Measurements from ENCODE around the gene EIF5A2.
"Not testable (repeated sequence)": the region's sequence is repeated elsewhere in the genome, so short reads cannot be mapped to it uniquely, and the experiment has no call there.

Gene EIF5A2

GRCh38 chr3:170908235-170909116 is at the start of gene EIF5A2:
TSS of gene EIF5A2 (minus strand) at chr3:170908637. CDS start at chr3:170907806, 831 bp downstream.
- DNase-seq (ENCODE audit: extremely low spot score, insufficient read length, low read depth) (peak; percentile 80), FAIRE-seq (peak; percentile 49)

GRCh38 chr3:170956647-170957046 is 48.2 kb upstream of the EIF5A2 start:
- FAIRE-seq = no peak
- no peak for DNase-seq (ENCODE audit: extremely low spot score, insufficient read length, low read depth)

- DNase-seq (ENCODE audit: extremely low spot score, insufficient read length, low read depth) = no peak
- no peak for FAIRE-seq
Observed at GRCh38 chr3:170953736-170954135, 45.3 kb upstream of the EIF5A2 start.

- FAIRE-seq = no peak
- no peak for DNase-seq (ENCODE audit: extremely low spot score, insufficient read length, low read depth)
Observed at GRCh38 chr3:170953229-170953628, 44.8 kb upstream of the EIF5A2 start.

GRCh38 chr3:170949211-170949610 is 40.8 kb upstream of the EIF5A2 start:
- FAIRE-seq = no peak
- DNase-seq (ENCODE audit: extremely low spot score, insufficient read length, low read depth) = no peak

- FAIRE-seq = no peak
- no peak for DNase-seq (ENCODE audit: extremely low spot score, insufficient read length, low read depth)
Observed at GRCh38 chr3:170947018-170947769, 38.8 kb upstream of the EIF5A2 start.

- DNase-seq (ENCODE audit: extremely low spot score, insufficient read length, low read depth) = no peak
- FAIRE-seq = no peak
Observed at GRCh38 chr3:170942011-170942410, 33.6 kb upstream of the EIF5A2 start.

- no peak for FAIRE-seq
- DNase-seq (ENCODE audit: extremely low spot score, insufficient read length, low read depth) = no peak
Observed at GRCh38 chr3:170941551-170941950, 33.1 kb upstream of the EIF5A2 start.

- not testable (repeated sequence) for DNase-seq (ENCODE audit: extremely low spot score, insufficient read length, low read depth); FAIRE-seq
Observed at GRCh38 chr3:170933039-170933438, 24.6 kb upstream of the EIF5A2 start.

- DNase-seq (ENCODE audit: extremely low spot score, insufficient read length, low read depth); FAIRE-seq: not testable (repeated sequence)
Observed at GRCh38 chr3:170923553-170923952, 15.1 kb upstream of the EIF5A2 start.

- FAIRE-seq (no peak), DNase-seq (ENCODE audit: extremely low spot score, insufficient read length, low read depth) (no peak)
Observed at GRCh38 chr3:170918715-170919114, 10.3 kb upstream of the EIF5A2 start.

GRCh38 chr3:170914690-170915089 is 6.3 kb upstream of the EIF5A2 start:
- FAIRE-seq (no peak), DNase-seq (ENCODE audit: extremely low spot score, insufficient read length, low read depth) (no peak)

- no peak for FAIRE-seq
Observed at GRCh38 chr3:170914212-170914611, 5.8 kb upstream of the EIF5A2 start.

GRCh38 chr3:170911051-170911450 is 2.6 kb upstream of the EIF5A2 start:
- DNase-seq (ENCODE audit: extremely low spot score, insufficient read length, low read depth) = no peak

More at GRCh38 chr3:170914212-170914611, 5.8 kb upstream of the EIF5A2 start:
- DNase-seq (ENCODE audit: extremely low spot score, insufficient read length, low read depth) = no peak

GRCh38 chr3:170910542-170910941 is 2.1 kb upstream of the EIF5A2 start:
- DNase-seq (ENCODE audit: extremely low spot score, insufficient read length, low read depth) (no peak), FAIRE-seq (no peak)

More at GRCh38 chr3:170911051-170911450, 2.6 kb upstream of the EIF5A2 start:
- no peak for FAIRE-seq

- DNase-seq (ENCODE audit: extremely low spot score, insufficient read length, low read depth) (no peak), FAIRE-seq (no peak)
Observed at GRCh38 chr3:170909129-170909903, 879 bp upstream of the EIF5A2 start.

GRCh38 chr3:170907637-170908234 is 701 bp downstream of the EIF5A2 start:
- DNase-seq (ENCODE audit: extremely low spot score, insufficient read length, low read depth) = no peak
- no peak for FAIRE-seq

GRCh38 chr3:170905862-170906261 is 2.6 kb downstream of the EIF5A2 start:
- DNase-seq (ENCODE audit: extremely low spot score, insufficient read length, low read depth) (no peak), FAIRE-seq (no peak)

- FAIRE-seq (no peak), DNase-seq (ENCODE audit: extremely low spot score, insufficient read length, low read depth) (no peak)
Observed at GRCh38 chr3:170903123-170903522, 5.3 kb downstream of the EIF5A2 start.

GRCh38 chr3:170899455-170899854 is 9.0 kb downstream of the EIF5A2 start:
- FAIRE-seq = no peak
- DNase-seq (ENCODE audit: extremely low spot score, insufficient read length, low read depth) = no peak

Measured in GM18507 (cell line).